Nephron progenitor cell (in vitro differentiated cells): ENCODE data around the gene TEKT2.

Experiments
- DNase-seq: peaks from one replicate; pipeline ENCODE4 v3.0.0; 2021
- H3K27ac Mint-ChIP-seq: 2 replicates; pipeline ENCODE4 v1.8.0; 2021; ENCODE audit warnings: mild to moderate bottlenecking, moderate library complexity, mixed read lengths
- H3K27me3 Mint-ChIP-seq: 2 replicates; pipeline ENCODE4 v1.8.0; 2021; ENCODE audit warnings: mild to moderate bottlenecking, low read depth, mixed read lengths; ENCODE audit not compliant: poor library complexity
- H3K36me3 Mint-ChIP-seq: 2 replicates; pipeline ENCODE4 v1.8.0; 2021; ENCODE audit warnings: low read depth, mixed read lengths
- H3K4me1 Mint-ChIP-seq: 2 replicates; pipeline ENCODE4 v1.8.0; 2021; ENCODE audit warnings: mixed read lengths
- H3K4me3 Mint-ChIP-seq: 2 replicates; pipeline ENCODE4 v1.8.0; 2021; ENCODE audit warnings: mild to moderate bottlenecking, moderate library complexity, mixed read lengths
- H3K9me3 Mint-ChIP-seq: 2 replicates; pipeline ENCODE4 v1.8.0; 2021; ENCODE audit warnings: mild to moderate bottlenecking, moderate library complexity, mixed read lengths
- TF ChIP-seq, protein P1 (sequence below): fragments of 200-600 bp; sonication (generic); IDR thresholded peaks from 2 replicates; pipeline ENCODE4 v1.5.0; 2021; ENCODE audit warnings: antibody characterized with exemption

Gene TEKT2

DNA sequence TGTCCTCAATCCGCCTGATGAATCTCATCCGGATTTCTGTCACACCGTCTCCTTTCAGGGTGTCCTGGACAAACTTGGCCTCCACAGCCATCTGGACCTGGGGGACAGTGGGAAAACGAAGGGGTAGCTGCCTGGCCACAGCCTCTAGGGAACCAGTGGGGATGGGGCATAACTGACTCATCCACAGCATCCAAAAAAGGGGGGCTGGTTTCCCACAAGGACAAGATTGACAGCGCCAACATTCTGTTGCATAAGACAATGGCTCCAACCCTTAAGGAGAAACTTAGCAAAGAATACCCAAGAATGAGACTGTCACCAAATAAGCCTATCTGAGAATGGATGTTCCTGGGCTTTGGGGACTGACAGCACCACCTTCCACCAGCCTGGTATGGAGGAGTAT is 53.3 kb downstream of the TEKT2 start:
- H3K4me1 Mint-ChIP-seq = peaks cover 15% of the 10 kb centered on the region

DNA sequence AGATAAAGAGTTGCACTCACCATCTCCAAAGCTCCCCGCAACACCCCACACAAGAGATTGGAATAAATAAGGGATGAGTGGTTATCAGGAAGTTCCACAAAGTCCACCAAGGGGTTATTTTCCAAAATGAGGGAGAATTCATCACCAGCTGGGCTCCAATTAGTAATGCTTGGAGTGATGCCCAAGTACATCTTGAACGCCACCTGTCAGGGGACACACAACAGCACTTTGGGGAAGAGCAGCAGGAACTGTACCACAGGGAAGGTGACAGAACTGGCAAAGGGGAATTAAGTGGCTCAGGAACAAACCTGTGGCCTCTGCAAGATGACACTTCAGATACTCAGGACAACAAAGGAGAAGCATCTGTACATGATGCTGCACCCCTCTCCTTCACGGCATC is 53.9 kb downstream of the TEKT2 start:
- H3K9me3 Mint-ChIP-seq = no peaks in the 10 kb centered on the region
- H3K4me1 Mint-ChIP-seq = peaks cover 15% of the 10 kb centered on the region
- H3K27ac Mint-ChIP-seq = no peak overlapping the region
- H3K36me3 Mint-ChIP-seq = peaks cover 6% of the 10 kb centered on the region
- no peak for DNase-seq
- H3K27me3 Mint-ChIP-seq = peaks cover 2% of the 10 kb centered on the region
- no peak overlapping the region for H3K4me3 Mint-ChIP-seq
- TF ChIP-seq, protein P1, sequence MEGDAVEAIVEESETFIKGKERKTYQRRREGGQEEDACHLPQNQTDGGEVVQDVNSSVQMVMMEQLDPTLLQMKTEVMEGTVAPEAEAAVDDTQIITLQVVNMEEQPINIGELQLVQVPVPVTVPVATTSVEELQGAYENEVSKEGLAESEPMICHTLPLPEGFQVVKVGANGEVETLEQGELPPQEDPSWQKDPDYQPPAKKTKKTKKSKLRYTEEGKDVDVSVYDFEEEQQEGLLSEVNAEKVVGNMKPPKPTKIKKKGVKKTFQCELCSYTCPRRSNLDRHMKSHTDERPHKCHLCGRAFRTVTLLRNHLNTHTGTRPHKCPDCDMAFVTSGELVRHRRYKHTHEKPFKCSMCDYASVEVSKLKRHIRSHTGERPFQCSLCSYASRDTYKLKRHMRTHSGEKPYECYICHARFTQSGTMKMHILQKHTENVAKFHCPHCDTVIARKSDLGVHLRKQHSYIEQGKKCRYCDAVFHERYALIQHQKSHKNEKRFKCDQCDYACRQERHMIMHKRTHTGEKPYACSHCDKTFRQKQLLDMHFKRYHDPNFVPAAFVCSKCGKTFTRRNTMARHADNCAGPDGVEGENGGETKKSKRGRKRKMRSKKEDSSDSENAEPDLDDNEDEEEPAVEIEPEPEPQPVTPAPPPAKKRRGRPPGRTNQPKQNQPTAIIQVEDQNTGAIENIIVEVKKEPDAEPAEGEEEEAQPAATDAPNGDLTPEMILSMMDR = no peak

More for the DNA sequence above, 53.3 kb downstream of the TEKT2 start:
- H3K27me3 Mint-ChIP-seq = peaks cover 2% of the 10 kb centered on the region
- no peak overlapping the region for H3K27ac Mint-ChIP-seq
- peaks cover 6% of the 10 kb centered on the region for H3K36me3 Mint-ChIP-seq
- H3K9me3 Mint-ChIP-seq = no peaks in the 10 kb centered on the region
- DNase-seq = no peak
- TF ChIP-seq, protein P1 = no peak
- H3K4me3 Mint-ChIP-seq = no peak overlapping the region
